Measurements from ENCODE around the gene PLCL1.
A peak's percentile ranks its signal among the peaks of the same experiment; 100 is the strongest.
"Not testable (repeated sequence)": the region's sequence is repeated elsewhere in the genome, so short reads cannot be mapped to it uniquely, and the experiment has no call there.

Gene PLCL1

DNA sequence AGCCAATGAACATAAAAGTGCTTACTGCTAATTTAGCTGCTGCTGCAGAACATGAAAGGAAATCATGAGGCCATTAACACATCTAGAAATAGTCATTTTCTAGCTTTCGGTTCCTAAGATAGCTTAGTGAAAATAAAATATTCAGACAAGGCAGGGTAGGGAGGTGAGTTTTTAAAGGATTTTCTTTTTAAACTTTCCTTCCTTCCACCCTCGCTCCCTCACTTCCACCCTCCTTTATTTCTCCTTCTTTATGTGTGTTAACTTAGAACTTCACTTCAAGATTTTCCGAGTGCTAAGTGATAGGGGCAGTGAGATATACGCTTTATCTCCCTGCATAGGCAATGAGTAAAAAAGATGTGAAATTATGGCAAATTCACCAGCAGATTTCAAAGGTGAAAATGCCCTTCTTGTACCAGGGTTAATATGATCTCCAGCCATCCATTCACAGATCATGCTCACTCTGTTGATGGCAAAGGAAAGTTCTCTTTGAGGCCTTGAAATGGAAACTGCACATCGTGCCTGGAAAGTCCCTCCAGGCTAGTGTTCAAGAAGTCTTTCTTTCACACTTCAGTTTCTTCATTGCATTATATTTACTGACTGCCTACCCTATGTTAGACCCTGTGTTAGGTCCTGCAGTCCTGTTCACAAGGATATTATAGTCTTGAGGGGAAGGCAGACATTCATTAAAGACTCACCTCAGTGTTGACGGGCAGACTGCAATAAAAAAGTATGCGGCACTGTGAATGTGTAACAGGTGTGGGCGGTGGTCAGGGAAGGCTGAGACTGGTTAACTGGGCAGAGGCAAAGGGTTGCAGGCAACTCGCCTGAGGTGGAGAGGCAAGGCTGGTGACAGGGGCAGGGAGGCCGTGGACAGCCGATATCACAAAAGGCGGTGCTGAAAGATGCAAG lies 200.8 kb downstream of the PLCL1 start:
- peak; percentile 8 for DNase-seq

DNA sequence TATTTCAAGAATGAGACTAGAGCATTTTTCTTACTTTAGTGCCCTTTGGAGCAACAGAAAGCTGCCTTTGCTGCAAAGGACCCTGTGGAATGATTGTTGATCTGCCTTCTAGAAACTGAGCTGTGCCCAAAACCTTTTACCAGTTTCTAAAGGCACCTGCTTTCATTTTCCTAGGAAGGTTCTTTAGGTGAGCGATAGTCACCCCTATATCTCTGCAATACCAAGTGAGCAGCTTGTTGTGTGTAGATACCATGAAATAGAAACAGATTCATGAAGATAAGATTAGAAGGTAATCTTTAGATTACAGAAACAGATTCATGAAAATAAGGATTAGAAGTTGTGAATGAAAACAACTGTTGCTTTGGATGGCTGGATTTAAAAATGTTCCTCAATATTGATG lies 202.3 kb downstream of the PLCL1 start:
- DNase-seq: no peak

DNA sequence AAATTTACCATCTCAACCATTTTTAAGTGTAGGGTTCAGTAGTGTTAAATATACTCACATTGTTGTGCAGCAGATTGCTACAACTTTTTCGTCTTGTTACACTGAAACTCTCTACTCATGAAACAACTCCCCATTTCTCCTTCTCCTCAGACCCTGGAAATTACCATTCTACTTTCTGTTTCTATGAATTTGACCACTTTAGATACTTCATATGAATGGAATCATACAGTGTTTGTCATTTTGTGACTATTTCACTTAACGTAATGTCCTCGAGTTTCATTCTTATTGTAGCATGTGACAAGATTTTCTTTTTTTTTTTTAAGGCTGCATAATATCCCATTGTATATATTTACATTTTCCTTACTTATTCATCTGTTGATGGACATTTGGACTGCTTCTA lies 203.8 kb downstream of the PLCL1 start:
- no peak for DNase-seq

DNA sequence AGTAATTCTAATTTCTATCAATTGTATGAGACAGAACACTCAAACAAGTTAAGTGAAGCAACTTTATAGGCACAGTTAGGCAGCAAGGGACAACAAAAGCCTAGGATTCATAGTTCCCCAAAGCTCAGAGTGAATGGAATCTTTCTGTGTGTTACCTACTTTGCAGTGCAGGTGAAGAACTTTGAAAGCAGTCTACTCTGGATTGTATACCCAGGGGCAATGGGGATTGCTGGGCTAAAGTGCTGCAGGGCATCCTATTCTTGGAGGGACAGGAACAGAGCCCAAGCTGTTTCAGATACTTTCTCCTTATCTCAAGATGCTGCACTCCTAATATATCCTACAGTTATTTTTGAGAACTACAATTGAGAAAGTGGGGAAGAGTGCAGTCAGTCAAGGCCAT lies 207.6 kb downstream of the PLCL1 start:
- DNase-seq: no peak

DNA sequence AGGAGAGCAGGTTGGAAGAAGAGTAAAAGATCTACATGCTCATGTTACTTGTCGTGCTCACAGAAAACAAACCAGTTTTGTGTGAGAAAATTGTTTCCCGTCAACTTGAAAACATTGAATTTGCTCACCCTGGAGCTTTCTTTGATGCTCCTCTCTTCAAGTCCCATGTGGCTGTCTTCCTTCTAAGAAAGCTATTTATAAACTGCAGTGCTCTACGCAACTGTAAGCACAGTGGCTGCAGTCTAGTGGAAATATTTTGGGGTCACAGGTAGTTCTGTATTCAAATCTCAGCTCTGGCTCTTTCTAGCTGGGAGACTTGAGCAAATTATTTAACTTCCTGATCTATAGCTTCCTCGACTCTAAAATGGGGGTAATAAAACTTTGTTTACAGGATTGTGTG lies 211.8 kb downstream of the PLCL1 start:
- DNase-seq: no peak

DNA sequence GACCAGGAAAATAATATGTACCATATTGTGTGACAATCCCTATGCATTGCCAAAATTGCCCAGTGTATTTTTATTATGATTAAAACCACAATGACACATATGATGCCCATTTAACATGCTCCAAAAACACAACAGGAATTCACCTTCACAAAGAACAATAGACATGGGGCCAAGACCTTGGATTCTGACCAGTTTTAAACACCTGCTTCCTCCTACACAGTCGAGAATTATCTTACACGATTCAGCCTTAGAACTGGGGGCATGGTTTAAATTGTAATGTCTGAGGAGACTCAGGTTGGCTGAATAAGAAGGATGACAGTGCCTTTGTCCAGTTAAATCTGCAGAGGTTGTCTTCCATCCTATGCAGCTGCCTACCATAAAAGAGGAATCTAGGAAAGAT lies 212.7 kb downstream of the PLCL1 start:
- no peak for DNase-seq

DNA sequence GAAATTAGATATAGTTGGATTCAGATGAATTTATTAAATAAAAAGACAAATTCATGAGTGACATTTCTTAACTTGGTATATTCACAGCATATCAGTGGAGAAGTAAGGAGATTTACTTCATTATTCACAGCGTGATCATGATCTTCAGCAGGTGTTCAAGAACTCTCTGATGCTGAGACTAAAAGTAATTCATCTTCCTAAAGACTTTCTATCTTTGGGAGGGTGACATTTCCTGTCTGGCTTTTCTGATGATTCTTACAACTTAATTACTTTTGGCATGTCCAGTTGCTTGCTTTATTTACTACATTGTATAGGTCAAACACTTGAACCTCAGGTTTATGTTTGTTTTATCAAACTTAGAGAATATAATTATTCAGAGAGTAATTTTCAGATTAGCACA lies 224.6 kb downstream of the PLCL1 start:
- DNase-seq: no peak

DNA sequence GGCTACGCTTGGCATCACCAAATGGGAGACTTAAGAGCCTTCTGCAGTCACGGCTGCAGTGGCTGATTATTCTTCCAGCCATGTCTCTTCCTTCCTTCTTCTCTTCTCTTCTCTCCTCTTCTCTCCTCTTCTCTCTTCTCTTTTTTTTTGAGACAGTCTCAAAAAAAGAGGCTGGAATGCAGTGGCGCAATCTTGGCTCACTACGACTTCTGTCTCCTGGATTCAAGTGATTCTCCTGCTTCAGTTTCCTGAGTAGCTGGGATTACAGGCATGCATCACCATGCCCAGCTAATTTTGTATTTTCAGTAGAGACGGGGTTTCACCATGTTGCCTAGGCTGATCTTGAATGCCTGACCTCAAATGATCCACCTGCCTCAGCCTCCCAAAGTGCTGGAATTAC lies 225.2 kb downstream of the PLCL1 start:
- not testable (repeated sequence) for DNase-seq

DNA sequence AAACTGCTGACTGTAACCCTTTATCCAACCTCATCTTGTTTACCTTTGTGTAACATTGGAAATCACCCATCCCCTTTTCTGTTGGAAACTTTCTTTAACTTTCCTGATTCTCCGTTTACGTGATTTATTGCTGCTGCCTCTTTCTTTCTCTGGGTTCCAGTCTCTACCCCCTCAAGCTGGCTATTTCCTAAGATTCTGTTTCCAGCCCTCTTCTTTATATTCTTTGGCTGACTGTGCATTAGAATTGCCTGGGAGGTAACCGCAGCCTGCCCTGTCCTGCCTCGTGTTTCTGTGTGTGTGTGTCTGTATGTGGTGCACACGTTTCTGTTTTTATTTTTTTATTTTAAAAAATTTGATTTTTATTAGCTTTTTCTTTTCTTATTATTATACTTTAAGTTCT lies 229.2 kb downstream of the PLCL1 start:
- DNase-seq: no peak

DNA sequence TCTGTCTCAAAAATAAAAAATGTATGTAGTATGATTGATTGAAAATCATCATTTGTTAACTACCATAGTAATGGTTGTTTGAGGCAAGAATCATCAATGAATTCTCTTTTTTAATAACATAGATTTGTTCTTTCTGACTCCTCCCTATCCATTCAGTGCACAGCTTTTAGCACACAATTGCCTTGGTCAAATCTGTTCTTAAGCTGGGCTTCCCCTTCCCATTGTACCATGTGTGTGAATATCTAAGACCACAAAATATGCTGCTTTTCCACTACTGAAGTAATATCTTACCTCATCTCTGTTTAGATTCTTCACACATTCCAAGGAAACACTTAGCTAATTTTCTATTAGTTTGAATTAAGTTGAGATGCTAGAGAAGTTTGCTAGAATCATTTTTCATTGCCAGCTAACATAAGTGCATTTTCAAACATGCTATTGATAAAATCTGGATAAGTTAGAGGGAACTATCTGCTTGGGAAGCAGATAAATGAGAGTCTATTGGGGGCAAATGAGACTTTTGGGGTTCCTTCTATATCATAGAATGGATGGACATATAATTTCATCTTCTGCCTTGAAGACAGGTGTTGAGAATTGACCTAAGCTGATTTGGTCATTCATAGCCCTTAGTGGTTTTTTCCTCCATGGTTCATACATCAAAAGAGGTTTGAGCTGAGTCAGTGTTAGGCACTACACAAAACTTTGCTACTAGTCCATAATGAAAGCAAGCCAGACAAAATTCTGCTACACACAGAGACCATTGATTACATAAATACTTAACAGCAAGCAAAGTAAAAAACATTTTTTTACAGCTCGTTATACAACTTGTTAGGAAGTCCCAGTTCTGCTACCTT lies 231.9 kb downstream of the PLCL1 start:
- no peak for DNase-seq

DNA sequence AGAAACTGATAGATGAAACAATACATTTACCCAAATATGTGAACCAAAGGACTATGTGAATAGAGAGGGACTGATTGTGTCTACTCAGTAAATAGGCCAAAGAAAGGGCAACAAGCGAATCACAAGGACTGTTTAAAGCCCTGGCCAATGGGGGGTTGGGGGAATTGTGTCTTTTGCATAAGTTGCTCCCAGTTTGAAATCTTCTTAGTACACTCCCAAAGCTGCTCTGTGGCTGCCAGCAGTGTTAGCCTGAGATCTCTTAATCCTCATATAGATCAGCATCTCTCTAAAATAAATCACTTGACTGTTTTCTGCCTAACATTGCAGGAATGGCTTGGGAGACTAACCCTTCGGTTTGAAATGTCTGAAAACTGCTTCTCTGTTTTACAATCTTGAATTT lies 236.4 kb downstream of the PLCL1 start:
- DNase-seq: no peak

DNA sequence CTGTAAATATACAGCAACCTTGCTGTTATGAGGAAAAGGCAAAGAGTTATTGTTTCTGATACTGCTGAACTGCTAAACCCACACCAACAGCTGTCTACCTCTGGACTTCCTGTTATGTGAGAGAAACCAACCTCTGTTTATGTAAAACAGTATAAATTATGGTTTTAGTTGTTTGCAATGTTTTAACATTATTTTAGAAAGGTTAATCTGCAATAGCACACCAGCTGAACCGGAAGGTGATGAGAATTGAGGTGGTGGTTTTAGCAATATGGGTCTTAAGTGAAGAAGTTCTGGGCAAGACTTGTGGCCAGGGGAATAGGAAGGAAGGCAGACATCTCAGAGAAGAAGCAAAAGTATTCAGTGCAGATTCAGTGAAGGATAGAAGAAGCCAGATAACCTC lies 237.8 kb downstream of the PLCL1 start:
- no peak for DNase-seq

DNA sequence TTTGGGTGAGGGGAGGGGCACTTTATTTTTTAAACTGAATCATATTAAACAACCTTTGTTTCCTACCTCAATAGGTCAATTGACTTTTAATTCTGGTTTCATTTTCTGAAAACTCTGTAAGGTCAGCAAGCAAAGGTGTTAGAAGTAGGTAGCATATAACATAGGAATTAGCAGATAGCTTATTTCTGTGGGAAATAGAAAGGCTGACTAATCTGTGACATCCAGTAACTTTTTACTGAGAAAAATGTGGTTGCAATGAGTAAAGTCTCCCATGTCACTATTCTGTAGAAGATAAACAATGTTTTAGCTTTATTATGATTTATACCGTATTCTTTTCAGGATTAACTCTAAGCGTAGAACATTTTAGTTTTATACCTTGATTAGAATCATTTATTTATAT lies 240.4 kb downstream of the PLCL1 start:
- DNase-seq: no peak

DNA sequence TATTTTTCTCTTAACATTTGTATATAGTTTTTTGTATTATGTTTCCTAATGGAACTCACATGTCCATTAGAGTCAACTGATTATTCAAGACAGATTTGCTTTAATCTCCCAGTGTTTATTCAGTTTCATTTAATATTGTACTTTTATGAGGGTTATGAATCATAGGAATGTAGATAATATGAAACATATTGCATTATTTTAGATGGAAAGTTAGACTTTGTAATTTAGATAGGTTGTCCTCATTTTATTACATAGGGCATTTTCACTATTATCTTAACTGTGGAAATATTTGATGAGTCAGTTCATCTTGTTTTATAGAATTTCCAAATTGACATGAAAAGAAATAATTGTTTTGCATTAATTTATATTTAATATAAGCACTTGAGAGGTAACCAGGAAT lies 240.8 kb downstream of the PLCL1 start:
- no peak for DNase-seq

DNA sequence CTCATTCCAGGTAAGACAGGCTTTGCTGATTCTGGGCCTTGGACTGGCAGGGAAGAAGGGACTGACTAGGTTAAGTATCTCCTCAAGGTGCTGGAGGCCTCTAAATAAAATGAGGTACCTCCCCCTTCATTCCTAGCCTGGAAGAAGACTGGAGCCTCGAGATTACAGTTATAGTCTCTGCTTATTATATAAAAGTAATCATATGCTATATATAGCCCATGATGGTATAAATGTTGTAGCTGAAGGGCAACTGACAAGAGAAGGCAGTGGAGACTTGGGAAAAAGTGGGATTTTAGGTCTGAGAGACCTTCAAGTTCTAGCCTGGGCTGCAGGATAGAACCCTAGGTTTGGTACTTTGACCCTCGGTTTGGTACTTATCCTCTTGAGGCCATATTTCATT lies 248.3 kb downstream of the PLCL1 start:
- no peak for DNase-seq

DNA sequence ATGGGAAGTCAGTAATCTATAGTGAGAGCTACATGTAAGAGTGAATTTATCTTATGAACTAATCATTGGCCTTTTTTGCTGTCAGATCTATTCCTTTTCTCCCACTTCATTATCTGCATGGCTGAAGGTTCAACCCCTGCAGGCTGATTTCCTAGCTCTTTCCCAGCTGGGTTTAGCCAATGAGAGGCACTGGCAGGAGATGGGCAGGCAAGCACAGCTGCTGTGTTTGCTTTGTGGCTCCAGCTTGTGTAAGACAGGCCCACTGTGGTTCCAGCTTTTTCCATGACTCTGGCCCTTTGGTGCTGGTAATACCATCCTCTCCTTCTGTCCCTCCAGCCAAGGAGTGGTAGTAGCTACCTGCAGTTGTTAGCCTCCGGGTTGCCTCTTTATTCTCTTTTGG lies 248.8 kb downstream of the PLCL1 start:
- DNase-seq: no peak

DNA sequence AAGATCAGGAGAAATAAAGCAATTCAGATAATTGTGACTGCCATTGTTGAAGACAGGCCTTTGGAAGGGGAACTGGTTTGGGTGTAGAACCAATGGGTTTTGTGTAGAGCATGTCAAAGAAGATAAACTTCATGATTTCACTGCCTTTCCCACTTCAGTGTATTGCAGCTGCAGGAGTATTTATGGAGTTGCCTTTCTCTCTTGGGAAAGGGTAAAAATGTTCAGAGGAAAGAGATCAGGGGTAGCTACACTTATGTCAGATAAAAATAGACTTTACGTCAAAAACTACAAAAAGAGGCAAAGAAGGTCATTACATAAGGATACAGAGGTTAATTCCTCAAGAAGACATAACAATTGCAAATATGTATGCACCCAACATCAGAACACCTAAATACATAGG lies 249.4 kb downstream of the PLCL1 start:
- DNase-seq: no peak

DNA sequence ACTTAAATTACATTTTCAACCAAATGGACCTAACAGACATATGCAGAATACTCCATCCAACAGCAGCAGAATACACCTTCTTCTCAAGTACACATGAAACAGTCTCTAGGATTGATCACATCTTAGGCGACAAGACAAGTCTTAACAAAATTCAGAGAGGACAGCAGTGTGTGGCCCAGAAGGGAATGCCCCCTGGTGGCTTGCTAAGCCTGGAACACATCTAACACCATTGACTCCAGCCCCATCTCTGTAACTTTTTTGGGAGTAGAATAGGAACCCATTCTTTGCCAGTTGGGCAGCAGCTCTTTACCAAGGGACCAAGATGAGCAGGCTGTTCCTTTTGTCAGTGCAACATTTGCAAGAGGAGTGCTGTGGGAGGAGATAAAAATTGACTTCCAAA lies 249.9 kb downstream of the PLCL1 start:
- peak; percentile 20 for DNase-seq

DNA sequence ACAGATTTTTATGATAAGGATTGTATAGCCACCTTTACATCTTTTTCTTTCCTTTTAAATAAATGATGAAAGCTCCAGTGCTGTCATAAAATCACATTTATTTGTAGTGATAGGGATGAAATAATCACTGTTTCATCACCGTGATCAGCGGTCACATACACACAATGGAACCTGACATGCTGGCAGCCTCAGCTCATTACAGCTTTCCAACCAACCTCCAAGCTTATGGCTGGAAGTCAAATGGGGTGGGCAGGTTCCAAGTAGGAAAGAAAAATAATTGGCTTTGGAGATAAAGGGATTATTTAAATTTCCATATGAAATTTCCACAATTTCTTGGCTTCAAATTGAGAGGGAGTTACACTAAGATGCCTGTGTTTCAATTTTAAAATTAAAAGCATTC lies 251.3 kb downstream of the PLCL1 start:
- no peak for DNase-seq

DNA sequence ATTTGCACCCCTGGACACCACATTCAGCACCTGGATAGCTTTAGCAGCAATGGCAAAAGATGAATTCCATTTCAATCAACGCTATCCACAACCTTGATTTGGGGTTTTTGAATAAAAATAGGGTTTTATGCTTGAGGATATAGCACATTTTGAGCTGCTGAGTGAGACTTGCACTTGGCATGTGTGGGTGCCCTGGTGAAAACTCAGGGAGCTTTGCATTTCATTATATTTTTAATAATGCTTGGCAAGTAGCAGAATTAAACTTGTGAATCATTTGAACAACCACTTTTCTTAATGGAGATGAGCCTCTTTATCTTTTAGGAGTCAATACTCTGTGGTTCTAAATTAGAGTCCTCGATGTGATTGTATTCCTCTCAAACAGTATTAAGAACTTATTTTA lies 252.4 kb downstream of the PLCL1 start:
- DNase-seq: no peak

DNA sequence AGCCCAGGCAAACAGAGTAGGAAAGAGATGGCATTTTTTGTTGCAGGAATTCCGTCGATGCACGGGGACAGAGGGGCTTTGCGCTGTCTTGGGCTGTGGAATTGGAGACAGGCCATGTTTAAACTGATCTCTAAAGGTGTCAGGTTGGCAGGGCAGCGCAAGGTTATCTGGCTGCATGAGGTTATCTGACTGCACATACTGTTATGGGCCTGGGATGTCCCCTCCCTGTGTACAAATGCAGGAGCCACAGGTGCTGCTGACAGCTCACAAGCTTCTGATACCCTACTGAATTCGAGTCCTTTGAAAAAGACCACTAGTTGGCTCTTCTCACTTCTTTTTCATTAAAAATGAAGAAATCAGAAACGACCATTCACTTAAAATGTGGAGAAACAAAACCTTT lies 255.4 kb downstream of the PLCL1 start:
- DNase-seq: no peak

DNA sequence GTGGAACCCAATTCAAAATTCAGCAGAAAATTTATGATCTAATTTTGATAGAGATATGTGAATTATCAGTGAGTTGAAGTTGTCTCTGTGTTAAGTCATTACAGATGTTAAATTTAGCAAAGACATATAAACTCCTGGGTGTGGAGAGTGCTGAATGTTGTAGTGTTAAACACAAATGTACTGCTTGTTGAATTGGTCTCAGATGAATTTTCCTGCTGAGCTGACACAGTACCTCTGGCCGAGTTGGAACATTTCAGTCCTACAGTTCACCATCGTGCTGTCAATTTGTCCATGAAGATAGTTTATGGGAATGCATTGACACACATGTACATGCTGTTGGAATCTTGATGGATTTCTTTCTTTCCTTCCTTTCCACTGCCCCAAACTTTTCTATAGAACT lies 255.9 kb downstream of the PLCL1 start:
- DNase-seq: no peak

DNA sequence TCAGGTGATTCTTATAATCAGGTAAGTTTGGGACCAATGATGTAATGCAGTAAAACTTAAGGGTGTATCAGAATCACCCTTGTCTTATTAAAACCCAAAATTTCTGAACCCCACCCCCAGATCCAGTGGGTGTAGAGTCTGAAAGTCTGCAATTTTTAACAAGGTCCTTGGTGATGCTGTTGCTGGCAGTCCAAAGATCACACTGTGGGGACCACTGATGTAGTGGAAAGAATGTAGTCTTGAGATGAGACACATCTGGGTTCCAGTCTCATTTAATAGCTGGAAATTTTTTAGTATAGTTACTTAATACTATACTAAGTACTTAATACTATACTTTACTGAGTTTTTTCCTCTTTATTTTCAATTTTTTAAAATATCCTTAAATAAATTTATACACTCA lies 258.4 kb downstream of the PLCL1 start:
- no peak for DNase-seq

DNA sequence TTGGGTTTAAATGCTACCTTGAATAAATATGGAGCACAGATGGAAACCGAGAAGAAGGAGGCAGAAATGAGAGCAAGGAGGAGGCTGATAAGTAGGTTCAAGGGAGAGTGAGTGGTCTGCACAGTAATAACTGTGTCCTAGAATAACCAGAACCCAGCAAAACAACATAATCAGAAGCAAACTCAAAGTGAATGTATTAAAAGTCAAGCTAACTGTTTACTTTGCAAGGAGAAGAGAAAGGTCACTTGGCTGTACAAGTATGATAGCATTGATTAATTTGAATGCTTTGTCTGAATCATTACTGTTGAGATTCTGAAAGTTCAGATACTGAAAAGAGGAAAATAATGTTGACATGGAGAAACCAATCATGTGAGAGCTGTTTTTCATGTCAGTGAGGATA lies 258.8 kb downstream of the PLCL1 start:
- no peak for DNase-seq
